LNCAP (cell line): ENCODE results near the gene IGF2.
A peak's percentile ranks its signal among the peaks of the same experiment; 100 is the strongest.

Experiments used
- CTCF ChIP-seq: fragments of 450-650 bp; IDR thresholded peaks from 2 replicates; pipeline ENCODE4 v1.5.1; 2017; ENCODE audit warnings: mild to moderate bottlenecking

The IGF2 gene

DNA sequence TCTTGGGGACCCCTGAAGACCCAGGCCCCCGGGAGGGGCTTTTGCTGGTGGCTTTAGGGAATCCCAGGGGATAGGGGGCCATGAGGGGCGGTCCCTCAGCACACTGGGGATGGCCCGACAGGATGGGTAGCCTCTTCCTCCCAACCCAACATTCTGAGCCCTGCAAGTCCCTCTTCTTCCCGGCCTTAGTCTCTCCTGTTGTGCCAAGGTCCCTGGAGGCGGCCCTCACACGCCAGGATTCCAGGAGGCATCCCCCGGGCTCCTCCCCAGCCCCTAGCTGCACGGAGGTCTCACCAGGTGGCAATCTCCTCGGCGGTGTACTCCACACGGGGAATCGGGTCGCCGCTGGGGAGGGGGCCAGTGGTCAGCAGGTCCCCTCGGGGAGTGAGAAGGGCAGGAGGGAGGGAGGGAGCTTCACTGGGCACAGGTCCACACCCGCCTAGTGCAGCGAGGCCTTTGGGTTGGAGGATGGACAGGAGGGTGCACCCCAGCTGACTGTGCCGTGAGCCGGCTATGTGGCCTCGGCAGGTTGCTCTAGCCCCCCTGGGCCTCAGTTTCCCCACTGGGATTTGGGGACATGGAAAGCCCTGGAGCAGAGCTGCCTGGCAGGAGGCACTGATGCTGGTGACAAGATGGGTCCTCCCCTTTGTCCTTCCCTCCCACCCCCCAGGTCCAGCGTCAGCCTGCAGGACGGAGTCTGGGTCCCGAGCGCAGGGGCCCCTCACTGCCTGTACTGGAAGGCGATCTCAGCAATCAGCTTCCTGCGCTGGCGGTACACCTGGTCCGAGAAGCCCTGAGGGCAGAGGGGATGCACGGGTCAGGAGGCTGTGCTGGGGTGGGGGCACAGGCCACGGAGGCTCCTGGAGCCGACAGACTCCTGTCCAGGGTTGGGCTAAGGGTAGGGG, 28.2 kb upstream of the IGF2 start:
- TF ChIP-seq CTCF: no peak

DNA sequence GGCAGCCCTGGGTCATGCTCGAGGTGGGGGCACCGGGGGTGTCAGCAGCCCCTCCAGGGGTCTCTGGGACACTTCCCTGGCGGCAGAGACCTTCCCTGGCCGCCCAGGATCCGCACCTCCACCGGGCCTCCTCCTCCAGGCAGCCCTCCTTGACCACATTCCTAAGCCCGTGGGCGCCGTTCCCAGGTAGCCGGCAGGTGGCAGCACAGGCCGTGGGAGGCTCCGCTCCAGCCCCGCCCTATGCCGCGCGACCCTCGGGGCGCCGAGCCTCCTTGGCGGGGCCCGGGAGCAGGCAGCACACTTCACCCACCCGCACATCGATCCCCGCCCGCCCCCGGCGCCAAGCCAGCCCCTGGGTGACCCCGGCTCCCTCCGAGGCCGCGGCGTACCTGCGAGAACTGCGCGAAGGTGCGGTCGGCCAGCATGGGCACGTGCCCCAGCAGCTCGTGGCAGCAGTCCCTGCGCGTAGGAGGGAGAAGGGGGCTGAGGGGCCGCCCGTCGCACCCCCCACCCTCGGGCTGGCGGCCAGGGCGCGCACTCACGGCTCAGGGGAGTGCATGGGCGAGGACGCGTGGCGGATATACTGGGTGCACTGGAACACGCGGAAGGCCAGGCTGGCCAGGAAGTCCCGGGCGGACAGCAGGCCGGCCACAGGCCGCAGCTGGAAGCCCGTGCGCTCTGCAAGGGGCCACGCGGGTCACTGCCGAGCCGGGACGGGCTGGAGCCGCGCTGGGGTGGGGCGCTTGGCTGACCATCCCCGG, 27.1 kb upstream of the IGF2 start:
- peak; percentile 82 for TF ChIP-seq CTCF

GRCh38 chr11:2165571-2165970, 26.4 kb upstream of the IGF2 start:
- no peak for TF ChIP-seq CTCF

DNA sequence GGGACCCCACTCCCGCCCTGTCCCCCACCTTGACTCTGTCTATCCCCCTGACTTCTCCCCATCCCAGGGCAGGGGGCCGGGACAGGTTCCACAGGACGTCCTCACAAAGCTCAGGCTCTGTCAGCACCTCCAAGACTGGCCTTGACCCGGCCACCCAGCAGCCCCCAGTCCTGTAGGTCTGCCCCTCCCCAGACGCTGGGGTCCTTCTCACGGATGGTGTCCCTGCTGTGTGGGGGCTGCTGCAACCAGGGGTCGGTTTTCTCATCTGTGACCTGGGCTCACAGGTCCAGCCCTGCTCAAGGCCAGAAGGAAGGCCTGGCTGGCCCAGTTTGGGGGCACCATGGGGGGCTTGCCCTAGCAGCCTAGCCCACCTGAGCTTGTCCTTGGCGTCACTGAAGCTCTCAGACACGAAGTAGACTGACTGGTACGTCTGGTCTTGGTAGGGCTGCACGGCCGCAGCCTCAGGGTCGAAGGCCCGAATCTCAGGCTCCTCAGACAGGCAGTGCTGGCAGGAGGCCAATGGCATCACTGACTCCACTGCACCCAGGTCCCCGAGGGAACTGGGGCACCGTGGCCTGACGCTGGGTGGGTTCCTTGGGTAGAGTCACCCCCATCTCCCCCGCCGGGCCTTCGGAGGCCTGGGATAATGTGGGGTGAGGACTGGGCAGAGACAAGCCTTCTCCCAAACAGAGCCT, 25.8 kb upstream of the IGF2 start:
- TF ChIP-seq CTCF: no peak

DNA sequence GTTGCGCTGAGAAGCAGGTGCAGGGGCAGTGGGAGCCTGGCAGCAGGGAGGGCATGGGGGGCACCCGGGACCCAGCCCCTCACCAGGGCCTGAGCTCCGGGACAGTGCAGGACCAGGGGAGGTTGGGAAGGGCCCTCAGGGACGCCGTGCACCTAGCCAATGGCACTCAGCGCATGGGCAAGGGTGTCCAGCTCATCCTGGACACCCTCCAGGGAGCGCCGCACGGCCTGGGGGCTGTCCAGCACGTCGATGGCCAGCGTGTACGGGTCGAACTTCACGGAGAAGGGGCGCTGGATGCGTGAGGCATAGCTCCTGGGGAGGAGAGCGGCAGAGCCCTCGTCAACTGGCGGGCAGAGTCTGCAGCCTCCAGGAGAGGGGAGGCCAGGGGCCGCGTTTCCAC, 24.9 kb upstream of the IGF2 start:
- no peak for TF ChIP-seq CTCF

DNA sequence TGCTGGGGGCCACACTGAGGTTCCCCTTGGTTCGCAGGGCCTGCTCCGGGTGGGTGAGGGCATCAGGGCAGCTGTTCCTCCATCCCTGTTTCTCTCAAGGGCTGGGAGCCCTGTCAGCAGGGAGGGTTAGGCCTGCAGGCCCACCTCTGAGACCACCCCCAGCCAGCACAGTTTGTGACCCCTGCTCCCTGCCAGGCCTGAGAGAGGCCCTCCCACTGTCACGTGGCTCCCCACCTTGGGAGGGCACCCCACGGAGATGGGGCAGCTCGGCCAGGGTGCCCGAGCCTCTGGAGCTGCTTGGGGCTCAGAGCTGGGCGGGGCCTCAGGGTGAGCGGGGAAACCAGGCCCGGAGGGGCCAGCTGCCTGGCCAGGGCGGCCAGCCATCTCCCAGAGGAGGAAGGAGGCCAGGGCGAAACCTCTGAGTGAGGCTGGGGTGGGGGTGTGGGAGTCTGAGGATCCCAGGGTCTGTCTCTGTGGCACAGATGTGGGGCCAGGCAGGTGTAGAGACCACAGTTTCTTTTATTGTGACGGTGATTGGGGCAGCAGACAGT, 24.3 kb upstream of the IGF2 start:
- TF ChIP-seq CTCF: no peak

- no peak for TF ChIP-seq CTCF
These were observed 21.6 kb upstream of the IGF2 start, which contains the start of gene INS for GRCh38 chr11:2160736-2161259. TSS of gene INS (minus strand) at chr11:2161209. CDS start at chr11:2160971, 238 bp downstream.
